Measurements from ENCODE around the gene OBP2B. TPM values are rescaled to one million over a fixed set of nuclear protein-coding genes. Genes with fewer than 3 reads are reported as not detected.
"Not testable (repeated sequence)": the region's sequence is repeated elsewhere in the genome, so short reads cannot be mapped to it uniquely, and the experiment has no call there.

OBP2B gene
- total and polyA plus RNA-seq, 9 donors, result not detected

GRCh38 chr9:133251773-133252172 lies 42.7 kb upstream of the OBP2B start:
- no peaks in the 10 kb centered on the region for H3K27me3 ChIP-seq (ENCODE audit: control insufficient read depth, insufficient read depth, low read length)
- 80% methylated on average over 8 of the region's 11 CpGs for WGBS (ENCODE audit: insufficient coverage)
- H3K27ac ChIP-seq (ENCODE audit: low read length), result no peak overlapping the region

GRCh38 chr9:133251221-133251620 lies 42.2 kb upstream of the OBP2B start:
- not testable (repeated sequence) for H3K27me3 ChIP-seq (ENCODE audit: control insufficient read depth, insufficient read depth, low read length); DNase-seq; H3K4me1 ChIP-seq (ENCODE audit: control insufficient read depth, insufficient read depth, low read length); H3K4me3 ChIP-seq (ENCODE audit: low read length); H3K36me3 ChIP-seq (ENCODE audit: control insufficient read depth, insufficient read depth, low read length); H3K27ac ChIP-seq (ENCODE audit: low read length); H3K9me3 ChIP-seq (replicated peaks; ENCODE audit: control insufficient read depth, low read depth, low read length)
- WGBS (ENCODE audit: insufficient coverage), result no CpG with 5 or more reads among the region's 6 CpGs

More at GRCh38 chr9:133251773-133252172, 42.7 kb upstream of the OBP2B start:
- H3K36me3 ChIP-seq (ENCODE audit: control insufficient read depth, insufficient read depth, low read length), result no peaks in the 10 kb centered on the region
- peaks cover 2% of the 10 kb centered on the region for H3K9me3 ChIP-seq (replicated peaks; ENCODE audit: control insufficient read depth, low read depth, low read length)
- no peak for DNase-seq
- no peaks in the 10 kb centered on the region for H3K4me1 ChIP-seq (ENCODE audit: control insufficient read depth, insufficient read depth, low read length)
- no peak overlapping the region for H3K4me3 ChIP-seq (ENCODE audit: low read length)

- Histone ChIP-seq H3K4me3 (ENCODE audit: low read length) (no peak overlapping the region), H3K9me3 (replicated peaks; ENCODE audit: control insufficient read depth, low read depth, low read length) (peaks cover 2% of the 10 kb centered on the region), H3K36me3 (ENCODE audit: control insufficient read depth, insufficient read depth, low read length) (no peaks in the 10 kb centered on the region), H3K27ac (ENCODE audit: low read length) (no peak overlapping the region), H3K27me3 (ENCODE audit: control insufficient read depth, insufficient read depth, low read length) (no peaks in the 10 kb centered on the region), H3K4me1 (ENCODE audit: control insufficient read depth, insufficient read depth, low read length) (no peaks in the 10 kb centered on the region)
- 100% methylated on average over 1 of the region's 5 CpGs for WGBS (ENCODE audit: insufficient coverage)
- DNase-seq, result no peak
These were observed 41.7 kb upstream of the OBP2B start for GRCh38 chr9:133250741-133251170.

GRCh38 chr9:133249337-133249736 lies 40.3 kb upstream of the OBP2B start:
- DNase-seq, result no peak
- WGBS (ENCODE audit: insufficient coverage), result 100% methylated on average over 1 of the region's 1 CpG
- no peak overlapping the region for H3K4me3 ChIP-seq (ENCODE audit: low read length)
- H3K36me3 ChIP-seq (ENCODE audit: control insufficient read depth, insufficient read depth, low read length), result no peaks in the 10 kb centered on the region
- H3K27ac ChIP-seq (ENCODE audit: low read length), result no peak overlapping the region
- no peaks in the 10 kb centered on the region for H3K4me1 ChIP-seq (ENCODE audit: control insufficient read depth, insufficient read depth, low read length)
- no peaks in the 10 kb centered on the region for H3K27me3 ChIP-seq (ENCODE audit: control insufficient read depth, insufficient read depth, low read length)
- H3K9me3 ChIP-seq (replicated peaks; ENCODE audit: control insufficient read depth, low read depth, low read length), result peaks cover 2% of the 10 kb centered on the region

GRCh38 chr9:133248726-133249295 lies 39.8 kb upstream of the OBP2B start:
- Histone ChIP-seq H3K27me3 (ENCODE audit: control insufficient read depth, insufficient read depth, low read length) (no peaks in the 10 kb centered on the region), H3K4me1 (ENCODE audit: control insufficient read depth, insufficient read depth, low read length) (no peaks in the 10 kb centered on the region), H3K36me3 (ENCODE audit: control insufficient read depth, insufficient read depth, low read length) (no peaks in the 10 kb centered on the region), H3K4me3 (ENCODE audit: low read length) (no peak overlapping the region), H3K9me3 (replicated peaks; ENCODE audit: control insufficient read depth, low read depth, low read length) (peaks cover under 1% of the 10 kb centered on the region), H3K27ac (ENCODE audit: low read length) (no peak overlapping the region)
- no peak for DNase-seq
- WGBS (ENCODE audit: insufficient coverage), result 81% methylated on average over 4 of the region's 8 CpGs

GRCh38 chr9:133247632-133248031 lies 38.6 kb upstream of the OBP2B start:
- no peaks in the 10 kb centered on the region for H3K9me3 ChIP-seq (replicated peaks; ENCODE audit: control insufficient read depth, low read depth, low read length)
- H3K36me3 ChIP-seq (ENCODE audit: control insufficient read depth, insufficient read depth, low read length), result no peaks in the 10 kb centered on the region
- H3K4me3 ChIP-seq (ENCODE audit: low read length), result no peak overlapping the region
- no peaks in the 10 kb centered on the region for H3K27me3 ChIP-seq (ENCODE audit: control insufficient read depth, insufficient read depth, low read length)
- no peak for DNase-seq
- H3K27ac ChIP-seq (ENCODE audit: low read length), result no peak overlapping the region
- H3K4me1 ChIP-seq (ENCODE audit: control insufficient read depth, insufficient read depth, low read length), result no peaks in the 10 kb centered on the region
- WGBS (ENCODE audit: insufficient coverage), result 73% methylated on average over 5 of the region's 6 CpGs

DNA sequence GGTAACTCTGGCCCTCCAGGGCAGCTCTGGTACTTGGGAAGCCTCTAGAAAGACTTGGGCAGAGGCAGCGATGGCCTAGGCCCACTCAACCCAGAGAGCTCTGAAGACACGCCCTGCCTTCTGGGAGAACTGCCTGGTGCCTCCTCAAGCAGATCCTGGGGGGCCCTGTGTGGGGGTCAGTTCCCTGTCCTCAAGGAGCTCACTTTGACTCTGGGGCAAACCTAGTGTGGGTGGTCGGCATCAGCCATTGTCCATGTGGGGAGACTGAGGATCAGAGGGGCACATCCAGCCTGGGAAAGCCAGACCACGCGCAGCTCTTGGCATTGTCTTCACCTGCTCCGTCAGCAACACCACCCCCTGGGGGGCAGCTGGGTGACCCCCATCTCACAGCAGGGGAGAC lies 37.9 kb upstream of the OBP2B start:
- H3K4me3 ChIP-seq (ENCODE audit: low read length), result no peak overlapping the region
- 89% methylated on average over 3 of the region's 6 CpGs for WGBS (ENCODE audit: insufficient coverage)
- H3K36me3 ChIP-seq (ENCODE audit: control insufficient read depth, insufficient read depth, low read length), result no peaks in the 10 kb centered on the region
- H3K9me3 ChIP-seq (replicated peaks; ENCODE audit: control insufficient read depth, low read depth, low read length), result no peaks in the 10 kb centered on the region
- no peak for DNase-seq
- H3K27ac ChIP-seq (ENCODE audit: low read length), result no peak overlapping the region
- no peaks in the 10 kb centered on the region for H3K4me1 ChIP-seq (ENCODE audit: control insufficient read depth, insufficient read depth, low read length)
- no peaks in the 10 kb centered on the region for H3K27me3 ChIP-seq (ENCODE audit: control insufficient read depth, insufficient read depth, low read length)

DNA sequence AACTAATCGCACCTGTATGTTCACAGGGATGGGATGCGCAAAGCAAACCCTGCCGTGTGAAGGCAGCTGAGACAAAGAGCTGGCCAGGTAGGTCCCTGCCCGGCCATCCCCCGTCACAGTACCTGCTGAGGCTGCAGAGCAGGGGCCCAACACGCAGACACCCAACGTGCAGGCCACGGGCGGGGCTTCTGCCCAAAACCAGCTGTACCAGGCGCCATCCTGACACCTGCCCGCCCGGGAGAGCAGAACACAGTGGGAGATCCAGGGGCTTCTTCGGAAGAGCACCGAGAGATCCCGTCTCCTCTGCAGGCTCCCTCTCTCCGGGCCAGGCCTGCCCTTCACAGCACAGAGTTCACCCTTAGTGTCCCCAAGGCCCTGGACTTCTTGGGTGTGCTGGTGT lies 37.5 kb upstream of the OBP2B start:
- Histone ChIP-seq H3K27me3 (ENCODE audit: control insufficient read depth, insufficient read depth, low read length) (no peaks in the 10 kb centered on the region), H3K9me3 (replicated peaks; ENCODE audit: control insufficient read depth, low read depth, low read length) (no peaks in the 10 kb centered on the region), H3K4me3 (ENCODE audit: low read length) (no peak overlapping the region), H3K36me3 (ENCODE audit: control insufficient read depth, insufficient read depth, low read length) (no peaks in the 10 kb centered on the region), H3K4me1 (ENCODE audit: control insufficient read depth, insufficient read depth, low read length) (no peaks in the 10 kb centered on the region), H3K27ac (ENCODE audit: low read length) (no peak overlapping the region)
- 79% methylated on average over 15 of the region's 16 CpGs for WGBS (ENCODE audit: insufficient coverage)
- no peak for DNase-seq

GRCh38 chr9:133242991-133243390 lies 33.9 kb upstream of the OBP2B start:
- Histone ChIP-seq H3K27me3 (ENCODE audit: control insufficient read depth, insufficient read depth, low read length) (peaks cover 4% of the 10 kb centered on the region), H3K4me3 (ENCODE audit: low read length) (no peak overlapping the region), H3K36me3 (ENCODE audit: control insufficient read depth, insufficient read depth, low read length) (no peaks in the 10 kb centered on the region), H3K9me3 (replicated peaks; ENCODE audit: control insufficient read depth, low read depth, low read length) (no peaks in the 10 kb centered on the region), H3K4me1 (ENCODE audit: control insufficient read depth, insufficient read depth, low read length) (peaks cover 13% of the 10 kb centered on the region), H3K27ac (ENCODE audit: low read length) (no peak overlapping the region)
- WGBS (ENCODE audit: insufficient coverage), result no CpG with 5 or more reads among the region's 8 CpGs
- DNase-seq, result no peak

GRCh38 chr9:133242241-133242640 lies 33.2 kb upstream of the OBP2B start:
- no peak for DNase-seq
- Histone ChIP-seq H3K9me3 (replicated peaks; ENCODE audit: control insufficient read depth, low read depth, low read length) (no peaks in the 10 kb centered on the region), H3K27ac (ENCODE audit: low read length) (no peak overlapping the region), H3K4me1 (ENCODE audit: control insufficient read depth, insufficient read depth, low read length) (peaks cover 19% of the 10 kb centered on the region), H3K27me3 (ENCODE audit: control insufficient read depth, insufficient read depth, low read length) (peaks cover 4% of the 10 kb centered on the region), H3K4me3 (ENCODE audit: low read length) (no peak overlapping the region), H3K36me3 (ENCODE audit: control insufficient read depth, insufficient read depth, low read length) (no peaks in the 10 kb centered on the region)
- 70% methylated on average over 11 of the region's 14 CpGs for WGBS (ENCODE audit: insufficient coverage)

DNA sequence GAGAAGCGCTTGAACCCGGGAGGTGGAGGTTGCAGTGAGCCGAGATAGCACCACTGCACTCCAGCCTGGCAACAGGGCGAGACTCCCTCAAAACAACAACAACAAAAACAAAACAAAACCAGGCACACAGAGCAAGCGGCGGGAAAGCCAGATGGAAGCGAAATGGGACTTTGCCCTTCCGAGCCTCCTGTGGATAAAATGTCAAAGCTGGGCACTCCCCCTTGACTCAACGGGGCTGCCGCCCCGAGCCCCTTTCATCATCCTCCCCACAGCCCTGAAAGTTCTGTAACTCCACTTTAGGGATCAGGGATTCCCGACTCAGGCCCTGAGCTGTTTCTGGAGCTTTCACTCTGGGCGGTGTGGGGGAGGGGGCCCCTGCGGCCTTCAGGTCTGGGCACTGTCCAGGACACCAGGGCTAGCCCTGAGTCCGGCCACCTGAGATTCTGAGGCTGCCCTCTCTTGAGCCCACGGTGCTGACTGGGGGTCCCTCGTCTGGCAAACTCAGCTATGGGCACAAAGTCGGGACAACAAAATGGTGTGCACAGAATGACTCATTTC lies 30.6 kb upstream of the OBP2B start:
- Histone ChIP-seq H3K27ac (ENCODE audit: low read length) (no peak overlapping the region), H3K27me3 (ENCODE audit: control insufficient read depth, insufficient read depth, low read length) (peaks cover 4% of the 10 kb centered on the region), H3K4me3 (ENCODE audit: low read length) (no peak overlapping the region), H3K36me3 (ENCODE audit: control insufficient read depth, insufficient read depth, low read length) (no peaks in the 10 kb centered on the region), H3K4me1 (ENCODE audit: control insufficient read depth, insufficient read depth, low read length) (peaks cover 27% of the 10 kb centered on the region), H3K9me3 (replicated peaks; ENCODE audit: control insufficient read depth, low read depth, low read length) (no peaks in the 10 kb centered on the region)
- 91% methylated on average over 11 of the region's 18 CpGs for WGBS (ENCODE audit: insufficient coverage)
- DNase-seq, result no peak
